ACHN (cell line): Measurements from ENCODE around the gene OR6P1.

Source experiments
- DNase-seq: peaks from one replicate; pipeline ENCODE4 v3.0.0-alpha.2; 2015
- in situ Hi-C: cut with HindIII; loops from 2 replicates; pipeline ENCODE4 v1.10.0; 2017; ENCODE audit warnings: low sequenced_read_pairs, low pct_ligation_motif_present, low pct_unique_long_range_greater_than_20kb

The OR6P1 gene, protein sequence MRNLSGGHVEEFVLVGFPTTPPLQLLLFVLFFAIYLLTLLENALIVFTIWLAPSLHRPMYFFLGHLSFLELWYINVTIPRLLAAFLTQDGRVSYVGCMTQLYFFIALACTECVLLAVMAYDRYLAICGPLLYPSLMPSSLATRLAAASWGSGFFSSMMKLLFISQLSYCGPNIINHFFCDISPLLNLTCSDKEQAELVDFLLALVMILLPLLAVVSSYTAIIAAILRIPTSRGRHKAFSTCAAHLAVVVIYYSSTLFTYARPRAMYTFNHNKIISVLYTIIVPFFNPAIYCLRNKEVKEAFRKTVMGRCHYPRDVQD

DNA sequence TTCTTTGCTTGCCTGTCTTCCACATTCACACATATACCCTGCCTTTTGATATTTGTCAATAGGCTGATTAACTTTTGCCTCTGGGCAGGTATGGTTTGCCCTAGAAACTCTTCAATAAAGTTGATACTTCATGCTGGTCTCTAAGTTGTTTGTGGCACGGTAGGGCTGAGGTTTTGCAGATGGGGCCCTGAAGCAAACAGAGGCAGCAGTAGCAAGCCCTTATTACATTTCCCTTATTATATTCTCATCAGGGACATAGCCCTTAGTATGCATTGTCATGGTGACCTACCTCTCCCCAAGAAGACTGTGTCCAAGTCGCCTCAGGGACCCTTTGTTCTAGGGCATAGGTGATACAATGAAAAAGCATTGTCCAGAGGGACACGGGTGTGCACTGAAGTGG, at the start of gene OR6P1:
TSS of gene OR6P1 (minus strand) at position 101 of the 400 bp plus-strand sequence. CDS start 6,976 bp downstream, outside the sequence.
- in situ Hi-C loops: no loop called here
- no peak for DNase-seq

GRCh38 chr1:158613764-158614163, 43.4 kb upstream of the OR6P1 start:
- DNase-seq: no peak
- in situ Hi-C loops: no loop called here

DNA sequence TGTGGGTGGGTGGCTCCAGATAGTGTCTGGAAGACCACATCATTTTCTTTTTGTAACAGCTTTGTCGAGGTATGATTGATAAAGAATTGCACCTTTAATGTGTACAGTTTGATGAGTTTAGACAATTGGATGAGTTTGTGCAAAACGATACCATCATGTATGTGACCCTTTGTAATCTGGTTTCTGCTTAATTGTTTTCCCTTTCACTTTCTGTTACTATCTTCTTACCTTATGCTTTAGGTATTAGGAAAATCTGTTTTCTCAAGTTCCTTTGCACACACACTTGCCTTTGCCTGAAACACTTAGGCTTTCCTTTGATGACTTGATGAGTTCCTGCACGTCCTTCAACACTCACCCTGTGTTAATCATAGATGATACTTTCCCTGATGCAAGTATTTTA, 41.5 kb upstream of the OR6P1 start:
- in situ Hi-C loops: no loop called here

DNA sequence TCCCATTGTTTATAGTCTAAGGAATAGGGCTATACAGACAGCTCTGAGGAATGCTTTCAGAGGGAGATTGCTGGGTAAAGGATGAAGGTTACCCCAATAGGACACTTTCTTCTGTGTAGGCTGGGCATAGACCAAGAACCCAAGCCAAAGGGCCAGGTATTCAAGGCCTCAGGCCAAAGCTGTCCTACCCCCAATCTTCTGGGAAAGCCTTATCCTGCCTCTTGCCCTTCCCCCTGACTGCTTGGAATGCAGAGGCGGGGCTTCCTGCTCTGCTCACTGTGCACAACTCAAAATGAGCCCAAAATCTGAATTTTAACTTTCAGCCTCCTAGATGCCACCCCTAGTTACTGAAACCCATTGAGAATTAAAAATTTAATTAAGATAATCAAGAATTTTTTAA, 36.9 kb upstream of the OR6P1 start:
- in situ Hi-C loops: no loop called here
- DNase-seq: no peak

More for the DNA sequence above, 41.5 kb upstream of the OR6P1 start:
- no peak for DNase-seq

- in situ Hi-C loops: no loop called here
- DNase-seq: no peak
Observed at GRCh38 chr1:158604968-158605367, 34.6 kb upstream of the OR6P1 start, which contains the start of gene OR10Z1. OR10Z1 (plus strand) TSS chr1:158605268; CDS start chr1:158606439, 1,171 bp downstream.

DNA sequence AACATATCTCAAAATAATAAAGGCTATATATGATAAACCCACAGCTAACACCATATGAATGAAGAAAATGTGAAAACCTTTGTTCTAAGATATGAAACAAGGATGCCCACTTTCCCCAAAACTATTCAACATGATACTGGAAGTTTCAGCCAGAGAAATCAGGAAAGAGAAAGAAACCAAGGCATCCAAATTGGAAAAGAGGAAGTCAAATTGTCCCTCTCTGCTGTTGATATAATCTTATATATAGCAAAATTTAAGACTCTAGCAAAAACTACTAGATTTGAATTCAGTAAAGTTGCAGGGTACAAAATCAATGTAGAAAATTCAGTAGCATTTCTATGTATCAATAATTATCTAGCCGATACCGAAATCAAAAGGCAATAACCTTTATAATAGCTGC, 30.4 kb upstream of the OR6P1 start:
- DNase-seq: no peak
- in situ Hi-C loops: no loop called here

GRCh38 chr1:158586942-158587341, 16.6 kb upstream of the OR6P1 start:
- no peak for DNase-seq
- in situ Hi-C loops: no loop called here

DNA sequence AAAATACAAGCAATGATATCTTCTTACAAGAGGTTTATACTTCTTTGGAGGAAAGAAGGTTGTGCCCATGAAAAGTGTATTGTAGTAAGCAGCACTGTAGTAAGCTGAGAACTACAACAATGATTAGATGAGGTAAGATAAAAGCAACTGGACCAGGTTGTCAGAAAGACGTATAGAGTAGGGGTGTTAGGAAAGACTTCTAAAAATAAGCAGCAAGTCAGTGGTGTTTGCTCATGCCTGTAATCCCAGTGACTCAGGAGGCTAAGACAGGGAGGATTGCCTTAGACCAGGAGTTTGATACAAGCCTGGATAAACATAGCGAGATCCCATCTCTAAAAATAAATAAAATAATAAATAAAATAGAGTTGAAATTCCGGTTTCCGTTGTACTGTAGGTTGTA, 13.6 kb upstream of the OR6P1 start:
- in situ Hi-C loops: no loop called here
- no peak for DNase-seq

DNA sequence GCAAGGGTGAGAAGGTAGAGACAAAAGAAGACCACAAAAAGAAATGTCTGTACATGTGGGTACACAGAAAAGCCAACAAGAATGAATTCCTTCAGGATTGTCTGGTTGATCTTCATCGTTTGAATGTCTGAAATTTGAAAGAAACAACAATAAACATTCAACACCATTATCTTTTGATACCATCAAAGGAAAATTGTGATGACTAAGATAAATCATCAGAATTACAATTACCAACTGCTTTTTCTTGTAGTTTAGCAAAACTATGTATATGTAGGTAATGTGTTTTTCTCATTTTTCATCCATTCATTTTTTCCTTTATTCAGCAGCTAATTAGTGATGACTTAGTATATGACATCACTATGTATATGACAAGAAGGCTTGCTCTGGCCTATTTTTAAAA, 9.4 kb upstream of the OR6P1 start, which contains the start of gene OR10X1:
TSS of gene OR10X1 (minus strand) at position 167 of the 400 bp plus-strand sequence. CDS start at position 167, 0 bp downstream.
- in situ Hi-C loops: no loop called here
- DNase-seq: no peak

- in situ Hi-C loops: no loop called here
- DNase-seq: no peak
Observed at GRCh38 chr1:158577561-158577960, 7.2 kb upstream of the OR6P1 start.

DNA sequence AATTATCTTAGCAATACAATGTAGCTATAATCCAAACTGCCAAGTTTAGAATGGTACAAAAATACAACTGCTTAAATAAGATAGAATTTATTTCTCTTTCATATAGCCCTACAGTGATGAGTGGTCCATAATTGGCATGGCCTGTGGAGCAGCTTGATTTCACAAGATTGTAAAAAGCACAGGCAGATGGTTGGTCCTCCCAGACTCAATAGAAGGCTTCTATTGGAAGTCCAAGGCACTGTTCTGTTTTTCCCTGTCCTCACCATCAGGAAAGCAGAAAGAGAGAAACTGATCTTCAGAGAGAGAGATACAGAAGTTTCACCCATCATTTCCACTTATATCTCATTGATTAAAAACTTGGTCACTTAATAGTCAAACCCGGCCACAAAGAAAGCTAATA, 1.8 kb upstream of the OR6P1 start:
- DNase-seq: no peak
- in situ Hi-C loops: no loop called here

GRCh38 chr1:158564608-158565007, 5.8 kb downstream of the OR6P1 start:
- in situ Hi-C loops: no loop called here
- no peak for DNase-seq

GRCh38 chr1:158563853-158564252, 6.5 kb downstream of the OR6P1 start:
- in situ Hi-C loops: no loop called here
- no peak for DNase-seq

GRCh38 chr1:158559696-158560095, 10.7 kb downstream of the OR6P1 start:
- in situ Hi-C loops: no loop called here
- DNase-seq: no peak

DNA sequence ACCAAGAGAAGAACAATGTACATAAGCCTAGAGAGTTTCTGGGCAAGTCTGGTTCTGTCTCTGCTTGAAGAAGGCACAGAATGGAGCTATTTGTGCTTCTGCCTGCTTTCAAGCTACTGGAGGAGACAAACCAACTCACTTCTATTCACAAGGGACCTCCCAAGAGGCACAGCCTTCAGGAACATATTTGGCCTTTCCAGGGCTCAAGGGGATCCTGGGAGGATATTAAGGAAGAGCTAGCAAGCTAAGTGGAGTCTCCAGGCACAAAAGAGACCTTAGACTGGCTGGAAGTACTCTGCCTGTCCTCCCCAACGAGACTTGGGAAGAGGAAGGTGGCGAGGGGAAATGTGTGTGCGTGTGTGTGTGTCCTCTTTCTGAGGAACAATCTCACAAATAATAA, 16.0 kb downstream of the OR6P1 start, which contains the start of gene OR6Y1:
TSS of gene OR6Y1 (minus strand) at position 54 of the 400 bp plus-strand sequence. CDS start 6,300 bp downstream, outside the sequence.
- in situ Hi-C loops: no loop called here

DNA sequence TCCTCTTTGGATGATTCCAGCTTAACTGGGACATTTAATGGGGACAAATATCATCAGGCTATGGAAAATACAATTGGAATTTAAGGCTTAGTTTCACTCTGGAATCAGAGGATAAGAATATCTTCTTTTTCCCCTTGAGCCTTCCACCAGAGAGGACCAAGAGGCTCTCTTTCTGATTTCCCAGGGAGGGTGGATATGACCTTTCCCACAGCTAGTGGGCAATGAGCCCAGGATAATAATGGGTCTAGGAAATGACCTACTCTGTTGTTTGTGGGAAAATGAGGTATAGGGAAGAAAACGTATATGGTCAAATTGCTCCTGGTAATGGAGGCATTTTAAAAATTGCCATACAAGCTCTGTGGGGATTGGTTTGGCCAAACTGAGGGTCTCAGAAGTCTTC, 18.1 kb downstream of the OR6P1 start:
- in situ Hi-C loops: no loop called here
- DNase-seq: no peak

More for the DNA sequence above, 16.0 kb downstream of the OR6P1 start, which contains the start of gene OR6Y1:
- no peak for DNase-seq

- no peak for DNase-seq
- in situ Hi-C loops: no loop called here
Observed at GRCh38 chr1:158547533-158547932, 22.8 kb downstream of the OR6P1 start.

GRCh38 chr1:158537609-158538008, 32.8 kb downstream of the OR6P1 start:
- in situ Hi-C loops: no loop called here
- DNase-seq: no peak

GRCh38 chr1:158534496-158534895, 35.9 kb downstream of the OR6P1 start:
- no peak for DNase-seq
- in situ Hi-C loops: no loop called here

DNA sequence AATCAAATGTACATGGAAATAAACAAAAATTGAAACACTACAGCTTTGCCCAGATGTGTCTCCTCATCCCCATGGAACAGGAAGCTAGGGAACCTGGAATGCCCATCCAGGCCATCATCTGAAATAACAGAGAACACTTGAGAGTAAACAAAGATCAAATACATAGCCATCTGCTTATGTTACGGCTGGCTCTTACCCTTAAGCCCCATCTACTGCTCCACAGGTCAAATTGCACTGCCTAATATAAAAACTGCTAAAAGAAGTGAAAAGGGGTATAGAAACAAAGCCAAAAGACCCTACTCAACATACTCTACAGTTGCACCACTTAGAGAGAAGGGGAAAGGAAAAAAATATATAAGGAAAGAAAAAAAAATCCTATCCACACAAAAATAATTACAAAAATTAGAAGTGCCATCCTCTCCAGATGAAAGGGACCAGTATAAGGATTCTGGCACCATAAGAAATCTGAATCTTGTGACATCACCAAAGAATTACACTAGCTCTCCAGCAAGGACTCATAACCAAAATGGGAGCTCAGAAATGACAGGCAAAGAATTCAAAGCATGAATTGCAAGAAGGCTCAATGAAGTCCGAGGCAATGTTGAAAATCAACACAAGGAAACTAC, 43.1 kb downstream of the OR6P1 start:
- DNase-seq: no peak
- in situ Hi-C loops: no loop called here
